ENCODE data around the gene EIF1.

GRCh38 chr17:41735744-41736143 is 47.1 kb downstream of the EIF1 start:
- no peak for TF ChIP-seq CTCF (IDR thresholded peaks at IDR 0.05; ENCODE audit: low read depth, low read length, missing input control)
- no peak for TF ChIP-seq MAX (IDR thresholded peaks at IDR 0.05)
- TF ChIP-seq JUND (IDR thresholded peaks at IDR 0.05) = no peak
- no peak for TF ChIP-seq EGR1 (IDR thresholded peaks at IDR 0.05; ENCODE audit: low read depth in 2 of 2)
- no peak for TF ChIP-seq REST (IDR thresholded peaks at IDR 0.05)
- no peak for TF ChIP-seq TAF1 (conservative IDR thresholded peaks at IDR 0.05)
- TF ChIP-seq ATF3 (IDR thresholded peaks at IDR 0.05) = no peak
- no peak for TF ChIP-seq YY1 (IDR thresholded peaks at IDR 0.05)
- no peak for TF ChIP-seq RXRA (IDR thresholded peaks at IDR 0.05)
- TF ChIP-seq RAD21 (IDR thresholded peaks at IDR 0.05) = no peak
- TF ChIP-seq SP1 (IDR thresholded peaks at IDR 0.05) = no peak
- no peak for TF ChIP-seq GABPA (IDR thresholded peaks at IDR 0.05 in 1 of 2, conservative IDR thresholded peaks at IDR 0.05 in 1 of 2)
